GM13977 (cell line): ENCODE data around the gene GARIN5B.

Source experiments
- DNase-seq: peaks from one replicate; pipeline ENCODE4 v3.0.0; 2012; ENCODE audit warnings: low spot score
- CTCF ChIP-seq: IDR thresholded peaks from 2 replicates; pipeline ENCODE4 v1.5.1; 2012; ENCODE audit warnings: mild to moderate bottlenecking, control low read depth; ENCODE audit not compliant: insufficient read depth; ENCODE audit errors: extremely low read depth, missing control alignments
- in situ Hi-C: fragments of 300-500 bp; cut with MboI; formaldehyde crosslinking; loops from one replicate; pipeline ENCODE4 v1.12.0; 2022; ENCODE audit warnings: low sequenced_read_pairs, low pct_unique_long_range_greater_than_20kb, mixed read lengths, inconsistent platforms; ENCODE audit not compliant: unreplicated experiment

The GARIN5B gene

GRCh38 chr19:55346725-55347441, 16.2 kb downstream of the GARIN5B start:
- no peak for TF ChIP-seq CTCF
- in situ Hi-C loops = no loop called here
- DNase-seq = no peak

- in situ Hi-C loops = no loop called here
- DNase-seq = no peak
- no peak for TF ChIP-seq CTCF
These were observed 17.0 kb downstream of the GARIN5B start for GRCh38 chr19:55345818-55346724.

DNA sequence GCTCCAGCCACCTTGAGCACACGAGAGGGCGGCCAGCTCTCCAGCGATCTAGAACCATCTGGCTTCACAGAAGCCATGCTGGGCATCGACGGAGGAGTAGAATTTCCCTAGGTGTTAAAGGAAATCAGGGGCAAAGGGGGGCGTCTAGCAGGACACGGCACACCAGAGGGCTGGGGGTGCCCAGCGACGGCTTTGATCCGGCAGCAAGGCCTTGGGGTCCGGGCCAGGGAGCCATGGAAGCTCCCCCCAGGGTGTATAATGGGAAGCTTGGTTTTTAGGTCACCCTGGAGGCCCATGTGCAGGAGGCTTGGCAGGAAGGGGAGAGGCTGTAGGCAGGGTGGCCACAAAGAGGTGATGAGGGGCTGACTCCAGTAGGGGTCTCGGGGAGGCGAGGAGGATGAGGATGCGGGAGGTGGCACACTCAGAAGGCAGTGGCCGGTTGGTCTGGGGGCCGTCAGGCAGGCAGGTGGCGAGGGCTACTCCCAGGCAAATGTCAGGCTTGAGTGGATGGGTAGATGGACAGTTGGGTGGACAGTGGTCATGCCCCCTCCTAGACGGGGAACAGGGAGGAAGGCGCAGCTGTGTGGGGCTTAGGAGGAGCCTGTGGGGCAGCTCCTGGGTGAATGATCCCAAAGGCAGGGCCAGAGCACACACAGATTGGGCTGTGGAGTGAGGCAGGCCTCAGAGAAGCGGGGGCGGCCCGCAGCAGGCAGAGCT, 17.8 kb downstream of the GARIN5B start:
- no peak for TF ChIP-seq CTCF
- in situ Hi-C loops = no loop called here
- no peak for DNase-seq

DNA sequence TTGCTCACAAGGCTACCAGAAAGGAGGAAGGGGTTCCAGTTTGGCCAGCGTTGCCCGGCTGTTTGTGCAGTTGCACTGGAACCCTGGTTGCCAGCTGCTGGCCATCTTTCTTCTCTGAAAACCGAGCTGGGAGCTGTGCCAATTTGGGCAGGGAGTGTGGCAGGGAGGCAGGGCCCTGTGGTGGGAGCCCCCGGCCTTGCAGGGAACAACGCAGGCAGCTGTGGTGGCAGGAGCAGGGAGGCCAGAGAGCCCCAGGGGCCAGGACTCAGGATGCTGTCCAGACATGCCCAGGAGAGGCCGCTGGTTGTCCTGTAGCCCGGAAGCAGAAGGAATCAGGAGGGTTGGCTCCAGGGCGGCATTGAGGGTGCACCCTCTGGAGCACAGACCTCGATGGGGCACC, 18.6 kb downstream of the GARIN5B start:
- DNase-seq = no peak
- in situ Hi-C loops = no loop called here
- TF ChIP-seq CTCF = no peak

DNA sequence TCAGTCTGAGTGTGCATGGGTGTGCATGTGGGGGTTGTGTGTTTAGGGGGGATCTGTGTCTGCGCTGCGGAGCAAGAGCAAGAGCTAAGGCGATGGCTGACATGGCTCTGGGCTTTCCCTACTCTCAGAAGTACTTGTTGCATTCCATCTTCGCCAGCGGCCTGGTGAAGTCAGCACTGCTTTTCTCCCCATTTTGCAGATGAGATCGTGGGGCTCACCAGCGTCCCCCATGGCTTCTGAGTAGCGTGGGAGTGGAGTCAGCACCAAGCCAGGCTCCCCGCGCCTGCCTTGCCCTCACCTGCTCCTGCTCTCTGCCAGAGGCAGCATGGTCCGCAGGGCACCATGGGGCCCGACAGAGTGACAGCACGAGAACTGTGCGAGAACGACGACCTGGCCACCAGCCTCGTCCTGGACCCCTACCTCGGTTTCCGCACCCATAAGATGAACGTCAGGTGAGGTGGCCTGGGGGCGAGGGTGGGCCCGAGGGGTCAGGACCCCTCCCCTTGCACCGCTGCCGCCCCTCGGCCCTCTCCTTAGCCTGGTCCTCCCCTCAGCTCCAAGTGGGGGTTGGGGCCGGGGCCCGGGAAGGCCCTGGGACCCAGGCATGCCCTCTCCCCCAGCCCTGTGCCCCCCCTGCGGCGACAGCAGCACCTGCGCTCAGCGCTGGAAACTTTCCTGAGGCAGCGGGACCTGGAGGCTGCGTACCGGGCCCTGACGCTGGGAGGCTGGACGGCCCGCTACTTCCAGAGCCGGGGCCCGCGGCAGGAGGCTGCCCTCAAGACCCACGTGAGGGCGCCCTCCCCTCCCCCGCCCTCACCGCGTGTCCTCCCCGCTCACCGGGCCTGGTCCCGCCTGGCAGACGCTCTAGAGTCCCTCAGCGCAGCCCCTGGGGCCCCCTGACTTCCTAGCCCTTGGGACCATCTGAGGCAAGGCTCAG, 21.2 kb downstream of the GARIN5B start:
- in situ Hi-C loops = no loop called here
- no peak for TF ChIP-seq CTCF
- no peak for DNase-seq
